HepG2 (cell line): ENCODE data around the gene SKIL. TPM values are rescaled to one million over a fixed set of nuclear protein-coding genes. Genes with fewer than 3 reads are reported as not detected.

ENCODE experiments used
- ATAC-seq: fragments of 200-7000 bp; cut with Tn5 transposase; 3 replicates; pipeline ENCODE4 v1.9.1; 2020; ENCODE audit warnings: mild to moderate bottlenecking, moderate library complexity
- BruUV-seq: library from RNA; stranded (reverse); fragments of 400-500 nt; replicated peaks from 2 replicates; lab custom pipeline; 2021; lab: Mats Ljungman, UMichigan
- CTCF ChIA-PET: fragments of 300-600 bp; formaldehyde crosslinking; extraction: SDS; loops from one replicate; lab custom pipeline; 2021; ENCODE audit warnings: low total read pairs, inconsistent platforms, low intra/inter-chr PET ratio; lab: Yijun Ruan, JAX
- POLR2A ChIA-PET: fragments of 350-600 bp; sonication (Branson Sonifier 250); formaldehyde crosslinking; loops from one replicate; lab custom pipeline; 2020; ENCODE audit warnings: antibody characterized with exemption, inconsistent platforms; lab: Yijun Ruan, JAX
- DNase-seq: peaks from one replicate; pipeline ENCODE4 v3.0.0-alpha.2; 2015; ENCODE audit warnings: low spot score
- FAIRE-seq: peaks from 3 replicates; lab custom pipeline; 2011; peaks lifted over from hg19 to GRCh38; lab: Jason Lieb, UNC
- H2AFZ ChIP-seq: one replicate; pipeline ENCODE4 v1.6.1; 2011; ENCODE audit warnings: low read length, inconsistent platforms
- H3K27ac ChIP-seq: fragments of 300-600 bp; 3 replicates; pipeline ENCODE4 v1.8.0; 2011; ENCODE audit warnings: mixed run types, mild to moderate bottlenecking, mixed read lengths, low read length, inconsistent platforms; ENCODE audit not compliant: insufficient read depth; ENCODE audit errors: extremely low read length
- H3K27me3 ChIP-seq, 2 experiments: fragments of 200-600 bp in 1 of 2; 2 replicates in 1 of 2; 3 replicates in 1 of 2; pipeline versions ENCODE4 v1.6.0 to v1.8.0; 2011; ENCODE audit warnings: low read length in 2 of 2, mild to moderate bottlenecking in 2 of 2, moderate library complexity in 2 of 2, inconsistent platforms in 1 of 2; ENCODE audit not compliant: insufficient read depth in 2 of 2, control insufficient read depth in 1 of 2
- H3K36me3 ChIP-seq, 2 experiments: fragments of 200-600 bp in 1 of 2; replicated peaks in 1 of 2; 2 replicates in 1 of 2; 3 replicates in 1 of 2; pipeline versions ENCODE4 v1.5.1 to v1.8.0; 2011; ENCODE audit warnings: low read length in 2 of 2, inconsistent platforms in 1 of 2; ENCODE audit not compliant: insufficient read depth in 2 of 2, control insufficient read depth in 1 of 2
- H3K4me1 ChIP-seq: 2 replicates; pipeline ENCODE4 v1.5.1; 2012; ENCODE audit warnings: low read length, inconsistent platforms; ENCODE audit not compliant: insufficient read depth
- H3K4me2 ChIP-seq: 2 replicates; pipeline ENCODE4 v1.6.0; 2011; ENCODE audit warnings: low read depth, low read length, inconsistent platforms
- H3K4me3 ChIP-seq, 3 experiments: fragments of 200-600 bp in 1 of 3; sonication (generic), shearing (Covaris generic) in 1 of 3; replicated peaks in 1 of 3; 2 replicates each; pipeline ENCODE4 v1.5.1; 2011 to 2016; ENCODE audit warnings: low read length in 3 of 3, inconsistent platforms in 2 of 3, low read depth in 2 of 3, mild to moderate bottlenecking in 2 of 3, control low read depth in 1 of 3, mixed read lengths in 1 of 3; ENCODE audit not compliant: insufficient read depth in 1 of 3
- H3K79me2 ChIP-seq: one replicate; pipeline ENCODE4 v1.6.1; 2011; ENCODE audit warnings: low read length, inconsistent platforms; ENCODE audit not compliant: insufficient read depth
- H3K9ac ChIP-seq: 2 replicates; pipeline ENCODE4 v1.6.0; 2011; ENCODE audit warnings: mild to moderate bottlenecking, low read depth, low read length, inconsistent platforms; ENCODE audit not compliant: insufficient read depth
- H3K9me3 ChIP-seq: 2 replicates; pipeline ENCODE4 v1.5.1; 2012; ENCODE audit warnings: mild to moderate bottlenecking, low read length
- H4K20me1 ChIP-seq: 2 replicates; pipeline ENCODE4 v1.6.0; 2011; ENCODE audit warnings: inconsistent platforms, mild to moderate bottlenecking, low read length, moderate library complexity; ENCODE audit not compliant: insufficient read depth
- ATF3 ChIP-seq: sonication (generic); formaldehyde crosslinking; IDR thresholded peaks from 2 replicates; pipeline ENCODE4 v1.4.0; 2020; ENCODE audit warnings: missing genetic modification reagents
- FOXC1 ChIP-seq: sonication (generic); formaldehyde crosslinking; IDR thresholded peaks from 2 replicates; pipeline ENCODE4 v1.8.0; 2022; ENCODE audit warnings: mild to moderate bottlenecking, missing genetic modification reagents, borderline replicate concordance
- PTBP1 ChIP-seq: fragments of 200-400 bp; formaldehyde crosslinking; IDR thresholded peaks from 2 replicates; pipeline ENCODE4 v1.6.1; 2018; ENCODE audit warnings: low read length, low read depth; ENCODE audit not compliant: poor library complexity, severe bottlenecking
- RFXAP ChIP-seq: sonication (generic); formaldehyde crosslinking; IDR thresholded peaks from 2 replicates; pipeline ENCODE4 v1.4.0; 2020; ENCODE audit warnings: missing genetic modification reagents, borderline replicate concordance
- SMC3 ChIP-seq: IDR thresholded peaks from 2 replicates; pipeline ENCODE4 v1.6.1; 2011; ENCODE audit warnings: low read length, improper control_type of control experiment
- SRSF4 ChIP-seq: fragments of 200-400 bp; formaldehyde crosslinking; IDR thresholded peaks from one replicate; pipeline ENCODE4 v1.6.1; 2018; ENCODE audit warnings: mild to moderate bottlenecking, low read depth, low read length, moderate library complexity; ENCODE audit not compliant: poor library complexity, severe bottlenecking
- STAG1 ChIP-seq: sonication (generic); formaldehyde crosslinking; IDR thresholded peaks from 2 replicates; pipeline ENCODE4 v1.4.0; 2020; ENCODE audit warnings: missing genetic modification reagents
- YEATS4 ChIP-seq: sonication (generic); formaldehyde crosslinking; IDR thresholded peaks from 2 replicates; pipeline ENCODE4 v1.4.0; 2020; ENCODE audit warnings: missing genetic modification reagents, borderline replicate concordance
- ZNF337 ChIP-seq: sonication (generic); formaldehyde crosslinking; IDR thresholded peaks from 2 replicates; pipeline ENCODE4 v1.5.1; 2020; ENCODE audit warnings: missing genetic modification reagents, low read depth, mild to moderate bottlenecking, borderline replicate concordance
- ZNF362 ChIP-seq: sonication (generic); formaldehyde crosslinking; IDR thresholded peaks from 2 replicates; pipeline ENCODE4 v1.4.0; 2020; ENCODE audit warnings: missing genetic modification reagents, mild to moderate bottlenecking, borderline replicate concordance
- ZNF788 ChIP-seq: sonication (generic); formaldehyde crosslinking; IDR thresholded peaks from 2 replicates; pipeline ENCODE4 v1.5.0; 2020; ENCODE audit warnings: mild to moderate bottlenecking, missing genetic modification reagents, borderline replicate concordance
- WGBS: methylation state at CpG from one replicate; pipeline ENCODE4 v1.1.6; 2017; ENCODE audit warnings: low lambda C conversion rate; 5-methylcytosine and 5-hydroxymethylcytosine counted together
- in situ Hi-C: cut with HindIII; loops from 2 replicates; pipeline ENCODE4 v1.10.0; 2017; ENCODE audit warnings: low pct_unique_long_range_greater_than_20kb; ENCODE audit not compliant: extremely low pct_ligation_motif_present
- intact Hi-C: fragments of 100-400 bp; cut with micrococcal nuclease; formaldehyde crosslinking; loops from one replicate; pipeline ENCODE4 v1.10.0; 2022; ENCODE audit not compliant: unreplicated experiment
- polyA plus RNA-seq, 8 experiments: library from polyadenylated mRNA; depleted of rRNA in 3 of 8; stranded (reverse) in 7 of 8; unstranded in 1 of 8; fragments of >200 nt; fragmentation: Illumina TruSeq in 4 of 8; extraction: Trizol in 4 of 8; gene quantifications; 2 replicates each; pipeline versions ENCODE4 v1.2.1 to v1.2.3, GENCODE V29; 2011 to 2016; ENCODE audit warnings: low read depth in 4 of 8, missing spikeins in 1 of 8, mixed read lengths in 1 of 8; ENCODE audit not compliant: insufficient read depth in 1 of 8
- total RNA-seq, 5 experiments: library from RNA; depleted of rRNA; stranded (reverse); fragments of >200 nt; fragmentation: Illumina TruSeq; extraction: Trizol; gene quantifications; 2 replicates each; pipeline ENCODE4 v1.2.3, GENCODE V29; 2016; ENCODE audit warnings: low read depth in 1 of 5
- TF ChIP-seq, protein P1 (sequence below): IDR thresholded peaks from 2 replicates; pipeline ENCODE4 v1.6.1; 2016; ENCODE audit warnings: missing genetic modification reagents, missing compliant biosample characterization
- TF ChIP-seq, protein P2 (sequence below): fragments of 450-650 bp; IDR thresholded peaks from 2 replicates; pipeline ENCODE4 v1.6.1; 2017; ENCODE audit warnings: mild to moderate bottlenecking
- TF ChIP-seq, protein P3 (sequence below): sonication (generic); formaldehyde crosslinking; IDR thresholded peaks from 2 replicates; pipeline ENCODE4 v1.4.0; 2020; ENCODE audit warnings: mild to moderate bottlenecking, missing genetic modification reagents
- TF ChIP-seq, protein P4 (sequence below): IDR thresholded peaks from 2 replicates; pipeline ENCODE4 v1.6.1; 2016; ENCODE audit warnings: missing biosample characterization, missing genetic modification reagents, low read depth

SKIL gene
- total and polyA plus RNA-seq, 2 of the 13 experiments (the other 11 are each of a cell fraction or from before 2014, with no cell fraction given), result 5.2 to 20.7 TPM

DNA sequence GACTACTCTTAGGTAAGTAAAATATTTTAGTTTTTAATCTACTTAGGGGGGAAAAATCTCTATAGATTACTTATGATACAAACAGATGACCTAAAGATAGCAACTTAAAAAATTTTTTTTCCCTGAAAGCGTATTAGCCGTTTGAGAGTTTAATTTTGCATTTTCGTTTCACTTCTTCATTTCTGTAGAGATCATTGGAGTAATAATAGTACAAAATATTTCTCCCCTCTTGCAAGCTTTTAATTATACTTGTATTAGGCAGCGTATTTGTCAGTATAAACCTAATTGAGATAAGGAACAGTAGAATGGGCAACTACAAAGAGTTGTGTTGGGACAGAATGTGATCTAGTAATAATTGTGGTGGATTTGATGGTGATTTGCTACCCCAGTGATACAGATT lies 10.3 kb downstream of the SKIL start (continued):
- no peak for TF ChIP-seq FOXC1 (CRISPR knock-in tag)
- TF ChIP-seq ZNF788 (CRISPR knock-in tag), result no peak

DNA sequence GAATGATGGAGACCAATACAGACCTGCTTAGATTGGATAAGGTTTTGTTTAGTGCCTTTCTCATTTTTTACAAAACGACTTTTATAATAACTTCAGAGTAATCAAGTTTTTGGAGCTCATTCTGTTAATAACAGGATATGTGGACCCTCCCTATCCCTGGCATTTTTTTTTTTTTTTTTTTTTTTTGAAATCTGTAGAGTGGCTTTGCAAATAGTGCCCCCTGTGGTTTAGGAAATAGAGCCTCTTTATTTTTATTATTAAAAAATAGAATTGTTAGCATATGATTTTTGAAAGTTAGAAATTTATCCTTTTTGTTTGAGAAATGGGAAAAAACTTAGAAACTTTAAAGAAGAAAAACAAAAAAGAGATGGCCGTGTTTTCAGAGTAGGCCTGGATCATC lies 11.4 kb downstream of the SKIL start:
- Histone ChIP-seq H3K4me3 (no peak overlapping the region), H4K20me1 (no peaks in the 10 kb centered on the region), H2AFZ (no peak overlapping the region), H3K36me3 (peaks cover 0 to 1% of the 10 kb centered on the region in 2 experiments; a peak in 1 of 5 replicates), H3K27ac (no peak overlapping the region), H3K4me1 (peaks cover 12% of the 10 kb centered on the region), H3K27me3 (no peaks in the 10 kb centered on the region), H3K79me2 (no peaks in the 10 kb centered on the region), H3K9ac (no peak overlapping the region), H3K9me3 (no peaks in the 10 kb centered on the region), H3K4me2 (no peak overlapping the region)
- ATAC-seq (no peak), FAIRE-seq (no peak), DNase-seq (no peak)
- ChIA-PET POLR2A (no interaction called here), CTCF (interaction anchor here (2.2 kb wide), 1 partner anchor 58 kb away, joined by 19 read pairs; no protein-coding TSS in a partner anchor)
- TF ChIP-seq PTBP1 (no peak), SRSF4 (no peak), ZNF337 (no peak), STAG1 (CRISPR knock-in tag) (peak; percentile 34), ZNF362 (CRISPR knock-in tag) (0 out of 2 replicates have a peak, but pooled peaks have one; percentile 15), RFXAP (no peak), YEATS4 (CRISPR knock-in tag) (no peak), SMC3 (0 out of 2 replicates have a peak, but pooled peaks have one; percentile 27), ATF3 (no peak)
- TF ChIP-seq, protein P1, sequence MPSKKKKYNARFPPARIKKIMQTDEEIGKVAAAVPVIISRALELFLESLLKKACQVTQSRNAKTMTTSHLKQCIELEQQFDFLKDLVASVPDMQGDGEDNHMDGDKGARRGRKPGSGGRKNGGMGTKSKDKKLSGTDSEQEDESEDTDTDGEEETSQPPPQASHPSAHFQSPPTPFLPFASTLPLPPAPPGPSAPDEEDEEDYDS (CRISPR knock-in tag), result no peak
- TF ChIP-seq, protein P2, sequence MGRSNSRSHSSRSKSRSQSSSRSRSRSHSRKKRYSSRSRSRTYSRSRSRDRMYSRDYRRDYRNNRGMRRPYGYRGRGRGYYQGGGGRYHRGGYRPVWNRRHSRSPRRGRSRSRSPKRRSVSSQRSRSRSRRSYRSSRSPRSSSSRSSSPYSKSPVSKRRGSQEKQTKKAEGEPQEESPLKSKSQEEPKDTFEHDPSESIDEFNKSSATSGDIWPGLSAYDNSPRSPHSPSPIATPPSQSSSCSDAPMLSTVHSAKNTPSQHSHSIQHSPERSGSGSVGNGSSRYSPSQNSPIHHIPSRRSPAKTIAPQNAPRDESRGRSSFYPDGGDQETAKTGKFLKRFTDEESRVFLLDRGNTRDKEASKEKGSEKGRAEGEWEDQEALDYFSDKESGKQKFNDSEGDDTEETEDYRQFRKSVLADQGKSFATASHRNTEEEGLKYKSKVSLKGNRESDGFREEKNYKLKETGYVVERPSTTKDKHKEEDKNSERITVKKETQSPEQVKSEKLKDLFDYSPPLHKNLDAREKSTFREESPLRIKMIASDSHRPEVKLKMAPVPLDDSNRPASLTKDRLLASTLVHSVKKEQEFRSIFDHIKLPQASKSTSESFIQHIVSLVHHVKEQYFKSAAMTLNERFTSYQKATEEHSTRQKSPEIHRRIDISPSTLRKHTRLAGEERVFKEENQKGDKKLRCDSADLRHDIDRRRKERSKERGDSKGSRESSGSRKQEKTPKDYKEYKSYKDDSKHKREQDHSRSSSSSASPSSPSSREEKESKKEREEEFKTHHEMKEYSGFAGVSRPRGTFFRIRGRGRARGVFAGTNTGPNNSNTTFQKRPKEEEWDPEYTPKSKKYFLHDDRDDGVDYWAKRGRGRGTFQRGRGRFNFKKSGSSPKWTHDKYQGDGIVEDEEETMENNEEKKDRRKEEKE, result no peak
- TF ChIP-seq, protein P3, sequence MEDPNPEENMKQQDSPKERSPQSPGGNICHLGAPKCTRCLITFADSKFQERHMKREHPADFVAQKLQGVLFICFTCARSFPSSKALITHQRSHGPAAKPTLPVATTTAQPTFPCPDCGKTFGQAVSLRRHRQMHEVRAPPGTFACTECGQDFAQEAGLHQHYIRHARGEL, result no peak
- TF ChIP-seq, protein P4, sequence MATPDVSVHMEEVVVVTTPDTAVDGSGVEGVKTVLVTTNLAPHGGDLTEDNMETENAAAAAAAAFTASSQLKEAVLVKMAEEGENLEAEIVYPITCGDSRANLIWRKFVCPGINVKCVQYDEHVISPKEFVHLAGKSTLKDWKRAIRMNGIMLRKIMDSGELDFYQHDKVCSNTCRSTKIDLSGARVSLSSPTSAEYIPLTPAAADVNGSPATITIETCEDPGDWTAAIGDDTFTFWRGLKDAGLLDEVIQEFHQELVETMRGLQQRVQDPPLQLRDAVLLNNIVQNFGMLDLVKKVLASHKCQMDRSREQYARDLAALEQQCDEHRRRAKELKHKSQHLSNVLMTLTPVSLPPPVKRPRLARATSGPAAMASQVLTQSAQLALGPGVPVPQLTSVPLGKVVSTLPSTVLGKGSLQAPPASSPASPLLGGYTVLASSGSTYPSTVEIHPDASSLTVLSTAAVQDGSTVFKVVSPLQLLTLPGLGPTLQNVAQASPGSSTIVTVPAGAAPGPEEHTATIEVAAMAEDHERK (CRISPR knock-in tag), result no peak
- no TSS peak for BruUV-seq
- in situ Hi-C loops (loop anchor here (5.0 kb wide), 1 partner anchor 57 kb away; no protein-coding TSS in a partner anchor), intact Hi-C loops (loop anchor here (1.0 to 5.0 kb wide), 2 partner anchors 59 to 182 kb away; no protein-coding TSS in a partner anchor)
- 58% methylated on average over 2 of the region's 2 CpGs for WGBS
